Activated T-helper 1 cell treated with anti-CD3 and anti-CD28 coated beads, Interleukin-12 subunit alpha, Interleukin-12 subunit beta, Interleukin-2, Interleukin-4 antibody, amounts not matched to agents 30 ng/mL and 10 ng/mL and 1 ng/mL, durations not matched to agents 14 hours and 24 hours and 36 hours (primary cell): Measurements from ENCODE around the gene DPPA3. TPM values are rescaled to one million over a fixed set of nuclear protein-coding genes. Genes with fewer than 3 reads are reported as not detected.
"Not testable (repeated sequence)": the region's sequence is repeated elsewhere in the genome, so short reads cannot be mapped to it uniquely, and the experiment has no call there.

ENCODE experiments used
- DNase-seq: peaks from one replicate; pipeline ENCODE4 v3.0.0; 2021; ENCODE audit warnings: low spot score
- H3K27ac Mint-ChIP-seq: one replicate; pipeline ENCODE4 v1.8.0; 2021; ENCODE audit warnings: mild to moderate bottlenecking, mixed read lengths
- H3K27me3 Mint-ChIP-seq: one replicate; pipeline ENCODE4 v1.8.0; 2022; ENCODE audit warnings: mild to moderate bottlenecking, moderate library complexity, mixed read lengths; ENCODE audit not compliant: insufficient read depth
- H3K36me3 Mint-ChIP-seq: one replicate; pipeline ENCODE4 v1.8.0; 2021; ENCODE audit warnings: low read depth, mixed read lengths
- H3K4me1 Mint-ChIP-seq: one replicate; pipeline ENCODE4 v1.8.0; 2021; ENCODE audit warnings: low read depth, mixed read lengths
- H3K4me3 Mint-ChIP-seq: one replicate; pipeline ENCODE4 v1.8.0; 2021; ENCODE audit warnings: mild to moderate bottlenecking, moderate library complexity, mixed read lengths
- H3K9me3 Mint-ChIP-seq: one replicate; pipeline ENCODE4 v1.8.0; 2021; ENCODE audit warnings: mixed read lengths
- intact Hi-C: fragments of 100-400 bp; cut with micrococcal nuclease; formaldehyde crosslinking; loops from one replicate; pipeline ENCODE4 v1.15.1; 2024
- total RNA-seq: library from RNA; stranded (reverse); gene quantifications from 2 replicates; pipeline ENCODE4 v1.2.3, GENCODE V29; 2022

DPPA3 gene
- total RNA-seq, 1 donor from 2014 or later: not detected

DNA sequence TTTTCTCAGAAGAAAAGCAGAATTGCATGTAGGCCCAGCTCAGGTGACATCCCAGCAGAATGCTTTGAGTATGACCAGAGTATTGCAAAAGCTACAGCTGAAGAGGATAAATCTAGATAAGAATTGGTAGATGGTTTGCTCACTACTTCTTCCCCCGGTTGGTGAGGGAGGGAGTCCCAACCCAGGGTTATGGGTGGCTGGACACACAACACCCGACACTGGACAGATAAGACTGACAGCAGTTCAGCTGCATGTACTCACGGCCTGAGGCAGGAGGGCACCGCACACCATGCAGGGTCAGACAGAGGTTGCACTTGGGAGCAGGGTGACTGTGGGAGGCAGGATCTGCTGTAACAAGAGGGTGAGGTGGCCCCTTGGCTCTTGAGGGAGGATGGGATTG lies 37.6 kb downstream of the DPPA3 start:
- Mint-ChIP-seq H3K36me3 (no peaks in the 10 kb centered on the region), H3K27ac (no peak overlapping the region), H3K27me3 (no peaks in the 10 kb centered on the region), H3K4me1 (no peaks in the 10 kb centered on the region), H3K9me3 (no peaks in the 10 kb centered on the region), H3K4me3 (no peak overlapping the region)
- intact Hi-C loops: no loop called here
- DNase-seq: no peak

DNA sequence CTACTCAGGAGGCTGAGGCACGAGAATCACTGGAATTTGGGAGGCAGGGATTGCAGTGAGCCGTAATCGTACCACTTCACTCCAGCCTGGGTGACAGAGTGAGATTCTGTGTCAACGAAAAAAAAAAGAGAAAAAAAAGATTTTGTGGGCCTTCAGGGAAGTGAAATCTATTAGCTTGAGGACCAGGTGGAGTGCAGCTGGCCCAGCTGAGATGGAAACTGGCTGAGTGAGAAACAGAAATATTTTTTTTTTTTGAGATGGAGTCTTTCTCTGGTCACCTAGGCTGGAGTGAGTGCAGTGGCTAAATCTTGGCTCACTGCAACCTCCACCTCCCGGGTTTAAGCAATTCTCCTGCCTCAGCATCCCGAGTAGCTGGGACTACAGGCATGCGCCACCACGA lies 38.2 kb downstream of the DPPA3 start:
- no peaks in the 10 kb centered on the region for H3K27me3 Mint-ChIP-seq
- no peaks in the 10 kb centered on the region for H3K36me3 Mint-ChIP-seq
- H3K27ac Mint-ChIP-seq: no peak overlapping the region
- no peaks in the 10 kb centered on the region for H3K9me3 Mint-ChIP-seq
- intact Hi-C loops: no loop called here
- DNase-seq: no peak
- no peak overlapping the region for H3K4me3 Mint-ChIP-seq
- no peaks in the 10 kb centered on the region for H3K4me1 Mint-ChIP-seq

DNA sequence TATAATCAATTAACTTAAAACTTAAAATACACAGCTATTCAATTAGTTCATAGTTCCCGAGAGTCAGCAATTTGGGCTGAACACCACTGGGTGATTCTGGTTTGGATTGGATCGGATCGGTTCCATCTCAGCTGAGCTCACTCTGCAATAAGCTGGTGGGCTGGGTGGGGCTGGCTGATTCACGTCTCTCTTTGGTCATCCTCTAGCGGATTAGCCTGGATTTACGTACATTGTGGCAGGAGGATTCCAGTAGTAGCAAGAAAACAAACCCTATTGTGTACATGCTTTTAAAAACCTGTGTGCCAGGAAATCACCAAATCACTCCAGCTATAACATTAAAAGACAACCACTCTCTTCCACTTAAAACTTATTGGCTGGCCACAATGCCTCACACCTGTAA lies 39.1 kb downstream of the DPPA3 start:
- Mint-ChIP-seq H3K36me3 (no peaks in the 10 kb centered on the region), H3K9me3 (no peaks in the 10 kb centered on the region), H3K27me3 (no peaks in the 10 kb centered on the region), H3K4me1 (no peaks in the 10 kb centered on the region), H3K27ac (no peak overlapping the region), H3K4me3 (no peak overlapping the region)
- DNase-seq: no peak
- intact Hi-C loops: no loop called here

DNA sequence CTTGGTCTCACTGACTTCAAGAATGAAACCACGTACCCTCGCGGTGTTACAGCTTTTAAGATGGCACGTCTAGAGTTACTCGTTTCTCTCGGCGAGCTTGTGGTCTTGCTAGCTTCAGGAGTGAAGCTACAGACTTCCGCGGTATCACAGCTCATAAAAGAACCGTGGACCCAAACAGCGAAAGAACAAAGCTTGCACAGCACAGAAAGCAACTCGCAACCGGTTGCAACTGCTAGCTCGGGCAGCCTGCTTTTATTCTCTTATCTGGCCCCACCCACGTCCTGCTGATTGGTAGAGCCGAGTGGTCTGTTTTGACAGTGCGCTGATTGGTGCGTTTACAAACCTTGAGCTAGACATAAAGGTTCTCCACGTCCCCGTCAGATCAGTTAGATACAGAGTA lies 40.2 kb downstream of the DPPA3 start:
- Mint-ChIP-seq H3K4me3 (no peak overlapping the region), H3K4me1 (no peaks in the 10 kb centered on the region)
- DNase-seq: no peak

DNA sequence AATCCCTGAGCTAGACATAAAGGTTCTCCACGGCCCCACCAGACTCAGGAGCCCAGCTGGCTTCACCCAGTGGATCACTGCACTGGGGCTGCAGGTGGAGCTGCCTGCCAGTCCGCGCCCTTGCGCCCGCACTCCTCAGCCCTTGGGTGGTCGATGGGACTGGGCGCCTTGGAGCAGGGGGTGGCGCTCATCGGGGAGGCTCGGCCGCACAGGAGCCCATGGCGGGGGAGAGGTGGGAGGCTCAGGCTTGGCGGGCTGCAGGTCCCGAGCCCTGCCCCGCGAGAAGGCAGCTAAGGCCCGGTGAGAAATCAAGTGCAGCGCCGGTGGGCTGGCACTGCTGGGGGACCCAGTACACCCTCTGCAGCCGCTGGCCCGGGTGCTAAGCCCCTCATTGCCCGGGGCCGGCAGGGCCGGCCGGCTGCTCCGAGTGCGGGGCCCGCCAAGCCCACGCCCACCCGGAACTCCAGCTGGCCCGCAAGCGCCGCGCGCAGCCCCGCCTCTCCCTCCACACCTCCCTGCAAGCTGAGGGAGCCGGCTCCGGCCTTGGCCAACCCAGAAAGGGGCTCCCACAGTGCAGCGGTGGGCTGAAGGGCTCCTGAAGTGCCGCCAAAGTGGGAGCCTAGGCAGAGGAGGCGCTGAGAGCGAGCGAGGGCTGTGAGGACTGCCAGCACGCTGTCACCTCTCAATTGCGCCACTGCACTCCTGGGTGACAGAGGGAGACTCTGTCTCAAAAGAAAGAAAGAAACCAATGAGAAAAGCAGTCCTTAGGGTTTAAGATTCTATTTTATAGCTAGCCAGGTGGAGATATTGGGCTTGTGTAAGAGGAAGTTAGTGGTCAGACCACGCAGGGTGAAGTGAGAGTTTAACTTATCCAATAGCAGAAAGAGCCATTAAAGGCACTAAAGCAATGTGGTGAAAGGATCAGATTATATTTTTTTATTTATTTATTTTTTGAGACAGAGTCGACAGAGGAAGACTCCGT lies 41.0 kb downstream of the DPPA3 start:
- H3K9me3 Mint-ChIP-seq, H3K4me3 Mint-ChIP-seq, H3K36me3 Mint-ChIP-seq, H3K27me3 Mint-ChIP-seq, DNase-seq, H3K27ac Mint-ChIP-seq, H3K4me1 Mint-ChIP-seq, intact Hi-C loops: not testable (repeated sequence)

More for the DNA sequence above, 40.2 kb downstream of the DPPA3 start:
- Mint-ChIP-seq H3K36me3 (no peaks in the 10 kb centered on the region), H3K27ac (no peak overlapping the region), H3K27me3 (no peaks in the 10 kb centered on the region), H3K9me3 (no peaks in the 10 kb centered on the region)
- intact Hi-C loops: no loop called here

DNA sequence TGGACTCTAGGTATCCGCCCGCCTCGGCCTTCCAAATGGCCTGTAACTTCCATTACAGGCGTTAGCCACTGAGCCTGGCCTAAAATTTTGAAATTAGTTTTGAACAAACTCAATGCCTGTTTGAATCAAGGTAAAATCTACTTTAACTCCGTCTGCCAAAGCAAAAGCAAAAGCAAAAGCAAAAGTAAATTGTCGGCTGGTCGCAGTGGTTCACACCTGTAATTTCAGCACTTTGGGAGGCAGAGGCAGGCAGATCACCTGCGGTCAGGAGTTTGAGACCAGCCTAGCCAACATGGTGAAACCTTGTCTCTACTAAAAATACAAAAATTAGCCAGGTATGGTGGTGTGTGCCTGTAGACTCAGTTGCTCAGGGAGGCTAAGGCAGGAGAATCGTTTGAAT lies 44.4 kb downstream of the DPPA3 start:
- H3K9me3 Mint-ChIP-seq, H3K36me3 Mint-ChIP-seq, H3K4me1 Mint-ChIP-seq, intact Hi-C loops, H3K27me3 Mint-ChIP-seq, H3K4me3 Mint-ChIP-seq, H3K27ac Mint-ChIP-seq: not testable (repeated sequence)
- peak; percentile 7 for DNase-seq

DNA sequence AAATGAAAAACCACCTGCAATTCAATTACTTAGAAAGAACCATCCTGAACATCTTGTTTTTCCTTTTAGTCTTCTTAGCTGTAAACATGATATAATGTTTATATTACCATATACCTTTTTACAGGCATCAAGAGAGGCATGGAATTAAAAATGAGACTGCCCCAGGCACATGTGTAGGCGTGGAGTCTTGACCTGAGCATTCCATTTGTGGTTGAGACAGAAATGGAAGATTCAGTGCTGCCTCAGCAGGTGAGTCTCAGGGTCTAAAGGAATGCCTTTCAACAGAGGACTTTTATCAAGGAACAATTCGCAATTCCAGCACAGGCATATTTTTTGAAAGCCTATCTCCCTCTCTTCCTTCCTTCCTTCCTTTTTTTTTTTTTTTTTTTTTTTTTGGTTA lies 45.8 kb downstream of the DPPA3 start:
- DNase-seq: no peak
- peaks cover 2% of the 10 kb centered on the region for H3K27me3 Mint-ChIP-seq
- no peaks in the 10 kb centered on the region for H3K36me3 Mint-ChIP-seq

DNA sequence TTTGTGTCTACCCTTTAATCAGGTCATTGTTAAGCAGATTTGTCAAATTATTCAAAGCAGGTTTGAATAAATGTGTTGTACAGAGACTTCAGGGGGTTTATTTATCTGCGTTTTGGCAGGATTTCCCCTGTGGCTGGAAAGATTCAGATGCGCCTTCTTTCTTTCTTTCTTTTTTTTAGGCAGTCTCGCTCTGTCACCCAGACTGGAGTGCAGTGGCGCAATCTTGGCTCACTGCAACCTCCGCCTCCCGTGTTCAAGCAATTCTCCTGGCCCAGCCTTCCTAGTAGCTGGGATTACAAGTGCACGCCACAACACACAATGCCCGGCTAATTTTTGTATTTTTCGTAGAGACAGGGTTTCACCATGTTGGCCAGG lies 47.5 kb downstream of the DPPA3 start:
- no peak overlapping the region for H3K4me3 Mint-ChIP-seq
- H3K4me1 Mint-ChIP-seq: no peaks in the 10 kb centered on the region
- peaks cover 2% of the 10 kb centered on the region for H3K27me3 Mint-ChIP-seq
- intact Hi-C loops: no loop called here
- no peaks in the 10 kb centered on the region for H3K36me3 Mint-ChIP-seq
- no peaks in the 10 kb centered on the region for H3K9me3 Mint-ChIP-seq
- H3K27ac Mint-ChIP-seq: no peak overlapping the region
- DNase-seq: no peak

More for the DNA sequence above, 45.8 kb downstream of the DPPA3 start:
- intact Hi-C loops: no loop called here
- Mint-ChIP-seq H3K4me1 (no peaks in the 10 kb centered on the region), H3K9me3 (no peaks in the 10 kb centered on the region), H3K27ac (no peak overlapping the region), H3K4me3 (no peak overlapping the region)

Other genes with a start within 250 kb of the DPPA3 start
- gene CD163, start 207.7 kb upstream of the DPPA3 start, total RNA-seq: not detected in 2 replicates
- not detected in 2 replicates for gene APOBEC1, start 45.5 kb upstream of the DPPA3 start, total RNA-seq
- gene GDF3, start 15.7 kb upstream of the DPPA3 start, total RNA-seq: not detected in 2 replicates
- gene CLEC4C, start 35.9 kb downstream of the DPPA3 start, total RNA-seq: not detected in 2 replicates
- not detected in 2 replicates for gene NANOGNB, start 53.8 kb downstream of the DPPA3 start, total RNA-seq
- gene NANOG, start 78.0 kb downstream of the DPPA3 start, total RNA-seq: not detected in 2 replicates
- gene SLC2A14, start 161.5 kb downstream of the DPPA3 start, total RNA-seq: 0.10 TPM in 1 of 2 replicates, not detected in the other
- gene SLC2A3, start 224.8 kb downstream of the DPPA3 start, total RNA-seq: 226 and 234 TPM in 2 replicates